Measurements from ENCODE around the gene CCND3.
"Not testable (repeated sequence)": the region's sequence is repeated elsewhere in the genome, so short reads cannot be mapped to it uniquely, and the experiment has no call there.

Gene CCND3

DNA sequence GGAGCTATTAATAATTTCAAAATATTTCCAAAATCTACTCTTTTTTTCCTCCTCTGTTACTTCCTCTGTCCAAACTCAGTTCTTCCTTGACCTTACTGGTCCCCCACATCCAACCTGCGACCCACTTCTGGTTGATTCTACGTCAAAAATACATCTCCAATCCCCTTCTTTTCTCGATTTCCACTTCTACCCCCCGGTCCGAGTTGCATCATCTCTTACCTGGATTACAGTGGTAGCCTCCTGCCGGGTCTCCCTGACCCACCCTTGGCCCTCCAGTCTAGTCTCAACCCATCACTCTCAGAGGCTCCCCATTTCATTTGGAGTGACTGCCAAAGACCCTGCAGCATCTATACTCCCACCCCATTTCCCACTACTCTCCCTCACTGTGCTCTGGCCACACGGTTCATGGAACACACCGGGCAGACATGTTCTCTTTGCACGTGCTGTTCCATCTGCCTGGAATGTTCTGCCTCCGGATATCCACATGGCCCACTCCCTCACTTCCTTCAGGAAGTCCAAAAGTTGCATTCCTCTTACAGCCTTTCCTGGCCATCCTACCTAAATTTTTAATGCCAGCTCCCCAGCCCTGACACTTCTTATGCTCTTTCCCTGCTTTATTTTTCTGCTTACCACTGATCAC is 6.1 kb upstream of the CCND3 start:
- DNase-seq (ENCODE audit: low read depth, low spot score): no peak

DNA sequence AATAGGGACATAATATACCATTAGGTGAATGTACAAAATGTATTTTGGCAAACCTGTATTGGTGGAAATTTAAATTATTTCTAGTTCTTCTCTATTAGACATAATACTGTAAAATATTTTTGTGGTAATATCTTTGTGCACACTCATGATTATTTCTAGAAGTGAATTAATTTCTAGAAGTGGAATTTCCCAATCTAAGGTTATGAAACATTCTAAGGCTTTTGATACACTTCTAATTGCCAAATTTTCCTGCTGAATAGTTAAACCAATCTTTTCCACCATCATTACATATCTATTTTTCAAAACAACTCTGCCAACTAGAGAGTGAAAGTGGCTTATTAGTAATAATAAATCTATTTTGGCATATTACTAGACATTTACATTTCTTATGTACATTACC is 1.8 kb upstream of the CCND3 start:
- DNase-seq (ENCODE audit: low read depth, low spot score): no peak

DNA sequence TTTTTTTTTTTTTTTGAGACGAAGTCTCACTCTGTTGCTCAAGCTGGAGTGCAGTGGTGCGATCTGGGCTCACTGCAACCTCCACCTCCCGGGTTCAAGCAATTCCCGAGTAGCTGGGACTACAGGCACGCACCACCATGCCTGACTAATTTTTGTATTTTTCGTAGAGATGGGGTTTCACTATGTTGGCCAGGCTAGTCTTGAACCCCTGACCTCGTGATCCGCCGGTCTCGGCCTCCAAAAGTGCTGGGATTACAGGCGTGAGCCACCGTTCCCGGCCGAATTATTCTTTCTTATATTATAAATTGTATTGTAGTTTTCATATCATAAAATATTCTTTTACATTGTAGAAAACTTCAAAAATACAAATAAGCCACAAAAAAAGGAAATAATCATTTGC is 1.3 kb upstream of the CCND3 start:
- not testable (repeated sequence) for DNase-seq (ENCODE audit: low read depth, low spot score)

DNA sequence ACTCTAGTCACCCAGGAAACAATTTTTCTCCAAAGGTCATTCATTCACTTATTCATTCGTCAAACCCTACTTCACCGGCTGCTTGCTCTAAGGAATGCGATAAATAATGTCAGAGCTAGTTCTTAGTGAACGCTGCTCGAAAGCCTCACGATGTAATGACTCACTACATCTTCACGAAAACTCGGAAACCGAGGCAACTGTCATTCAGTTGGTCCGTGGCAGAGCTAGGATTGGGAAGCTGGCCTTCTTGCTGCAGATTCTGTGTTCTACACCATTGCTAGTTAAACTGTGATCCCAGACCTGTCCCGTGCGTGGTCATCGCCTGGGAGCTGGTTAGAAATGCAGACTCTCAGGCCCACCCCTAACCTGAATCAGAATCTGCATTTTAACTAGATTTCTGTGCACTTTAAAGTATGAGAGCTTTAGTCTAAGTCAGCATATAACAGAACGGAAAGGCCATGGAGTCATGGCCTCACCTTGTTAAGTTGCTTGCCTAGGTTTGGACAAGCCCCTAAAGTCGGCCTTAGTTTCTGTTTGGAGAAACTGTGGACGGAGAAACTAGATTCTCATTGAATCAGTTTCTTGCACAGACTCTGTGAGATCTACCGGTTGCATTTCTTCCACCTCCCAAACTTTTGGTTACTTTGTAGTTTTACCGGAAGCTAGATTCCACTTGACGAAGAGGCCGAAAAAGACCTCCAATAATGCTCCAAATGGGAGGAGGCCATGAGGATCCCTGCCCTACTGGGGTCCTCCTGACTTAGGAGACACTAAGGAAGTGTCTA is 651 bp upstream of the CCND3 start:
- DNase-seq (ENCODE audit: low read depth, low spot score): no peak

DNA sequence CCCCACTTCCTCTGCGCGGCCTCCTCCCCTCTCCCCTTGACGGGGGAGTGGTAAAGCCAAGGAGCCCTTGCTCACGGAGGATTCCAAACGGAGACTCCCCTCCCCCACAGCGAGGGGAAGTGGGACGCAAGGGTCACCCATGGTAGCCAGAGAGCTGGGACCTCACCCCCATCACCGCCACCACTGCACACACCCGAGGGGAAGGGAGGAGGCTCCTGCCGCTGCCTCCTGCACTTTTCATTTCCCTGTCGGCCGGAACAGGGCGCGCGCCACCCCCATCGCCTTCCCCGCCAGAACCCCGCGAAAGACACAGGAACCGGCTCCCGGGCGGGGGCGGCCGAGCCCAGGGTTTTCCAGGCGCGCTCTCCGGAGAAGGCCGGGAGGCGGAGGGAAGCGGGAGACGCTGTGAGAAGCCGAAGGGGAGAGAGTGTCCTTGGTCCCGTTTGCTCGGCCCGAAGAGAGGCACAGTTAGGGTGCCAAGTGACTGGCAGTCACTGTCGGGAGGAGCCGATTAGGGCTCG is 789 bp downstream of the CCND3 start:
- no peak for DNase-seq (ENCODE audit: low read depth, low spot score)

DNA sequence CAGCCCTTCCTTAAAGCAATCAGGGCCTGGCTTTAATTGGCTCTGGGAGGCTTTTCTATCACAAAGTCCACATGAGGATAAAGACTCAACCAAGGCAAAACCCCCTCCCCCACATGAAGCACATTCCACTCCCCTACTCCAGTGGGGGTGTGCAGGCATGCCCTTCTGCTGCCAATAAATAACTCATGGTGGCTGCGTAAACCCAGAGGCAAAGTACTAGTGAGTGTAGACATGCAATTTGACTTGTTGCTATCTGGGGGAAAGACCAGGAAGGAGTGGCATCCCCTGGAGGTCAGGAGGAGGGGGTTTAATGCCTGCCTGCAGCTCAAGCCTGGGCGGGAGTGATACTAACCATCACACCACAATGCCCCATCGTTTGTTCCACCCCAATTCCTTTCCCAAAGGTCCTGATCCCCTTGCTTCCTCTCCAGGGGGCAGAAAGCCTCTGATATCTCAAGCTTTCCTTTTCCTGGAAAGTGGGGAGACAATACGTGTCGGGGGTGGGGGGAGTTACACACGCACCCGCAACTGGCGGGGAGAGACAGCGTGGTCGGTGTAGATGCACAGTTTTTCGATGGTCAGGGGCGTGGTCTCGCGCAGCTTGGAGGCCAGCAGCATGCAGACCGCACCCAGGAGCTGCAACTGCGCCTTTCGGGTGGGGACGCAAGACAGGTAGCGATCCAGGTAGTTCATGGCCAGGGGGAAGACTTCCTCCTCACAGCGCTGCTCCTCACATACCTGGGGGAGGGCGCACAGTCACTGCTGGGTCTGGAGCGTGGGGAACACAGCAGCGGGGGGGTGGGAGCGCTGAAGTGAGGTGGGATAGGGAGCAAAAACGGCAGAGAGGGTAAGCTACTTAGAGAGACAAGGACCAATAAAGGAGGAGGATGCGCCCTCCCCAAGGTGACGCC is 1.5 kb downstream of the CCND3 start:
- no peak for DNase-seq (ENCODE audit: low read depth, low spot score)

DNA sequence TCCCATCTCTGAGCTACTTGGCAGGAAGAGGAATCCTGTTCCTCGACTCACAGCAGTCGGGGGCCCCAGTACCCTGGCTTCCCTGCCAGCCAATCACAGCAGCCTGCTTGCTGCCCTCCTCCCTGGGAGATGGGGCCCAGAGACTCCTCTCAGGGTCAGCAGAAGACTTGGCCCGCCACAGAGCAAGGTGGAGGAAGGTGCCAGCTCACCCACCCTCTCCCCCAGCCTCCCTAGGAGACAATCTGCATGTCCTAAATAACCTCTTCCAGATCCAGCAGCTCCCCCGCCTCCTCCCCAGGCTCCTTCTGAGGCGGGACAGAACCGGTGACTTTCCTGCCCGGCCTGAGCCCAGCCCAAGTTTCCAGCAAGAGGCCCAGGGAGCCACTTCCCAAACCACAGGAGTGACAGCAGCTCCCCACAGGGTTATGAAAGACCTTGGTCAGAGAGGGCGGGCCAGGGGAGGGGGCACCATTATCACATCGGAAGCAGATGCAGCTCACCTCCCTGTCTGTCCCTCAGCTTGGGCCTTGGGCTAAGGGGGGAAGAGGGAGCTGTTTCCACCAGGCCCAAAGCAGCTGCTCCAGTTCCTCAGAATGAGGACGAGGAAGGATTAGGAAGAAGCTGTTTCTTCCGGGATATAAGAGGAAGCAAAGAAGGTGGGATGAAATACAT is 2.3 kb downstream of the CCND3 start:
- DNase-seq (ENCODE audit: low read depth, low spot score): no peak

DNA sequence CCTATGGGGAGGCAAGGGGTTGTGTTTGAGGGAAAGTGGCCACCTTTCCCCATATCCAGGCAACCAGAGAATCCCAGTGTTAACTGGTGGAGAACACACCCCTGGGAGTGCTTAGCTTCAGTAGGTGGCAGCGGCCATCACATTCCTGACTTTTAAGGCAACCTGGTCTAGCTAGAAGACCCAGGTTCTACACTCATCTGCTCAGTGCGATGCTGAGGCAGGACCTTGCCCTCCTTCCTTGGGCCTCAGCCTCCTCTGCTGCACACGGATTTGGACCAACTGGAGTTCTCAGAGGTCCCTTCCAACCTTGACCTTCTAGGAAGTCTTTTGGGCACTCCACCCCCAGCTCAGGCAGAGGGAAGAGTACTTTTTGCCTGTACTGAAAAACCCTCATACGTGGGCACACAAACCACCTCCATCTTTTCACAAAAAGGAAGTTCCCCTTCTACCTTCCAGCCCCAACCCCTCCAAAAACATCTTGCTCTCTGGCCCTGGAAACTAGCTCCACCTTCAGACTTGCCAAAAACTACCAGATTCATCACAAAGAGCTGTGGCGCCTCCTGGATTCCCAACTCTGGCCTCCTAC is 2.9 kb downstream of the CCND3 start:
- no peak for DNase-seq (ENCODE audit: low read depth, low spot score)

DNA sequence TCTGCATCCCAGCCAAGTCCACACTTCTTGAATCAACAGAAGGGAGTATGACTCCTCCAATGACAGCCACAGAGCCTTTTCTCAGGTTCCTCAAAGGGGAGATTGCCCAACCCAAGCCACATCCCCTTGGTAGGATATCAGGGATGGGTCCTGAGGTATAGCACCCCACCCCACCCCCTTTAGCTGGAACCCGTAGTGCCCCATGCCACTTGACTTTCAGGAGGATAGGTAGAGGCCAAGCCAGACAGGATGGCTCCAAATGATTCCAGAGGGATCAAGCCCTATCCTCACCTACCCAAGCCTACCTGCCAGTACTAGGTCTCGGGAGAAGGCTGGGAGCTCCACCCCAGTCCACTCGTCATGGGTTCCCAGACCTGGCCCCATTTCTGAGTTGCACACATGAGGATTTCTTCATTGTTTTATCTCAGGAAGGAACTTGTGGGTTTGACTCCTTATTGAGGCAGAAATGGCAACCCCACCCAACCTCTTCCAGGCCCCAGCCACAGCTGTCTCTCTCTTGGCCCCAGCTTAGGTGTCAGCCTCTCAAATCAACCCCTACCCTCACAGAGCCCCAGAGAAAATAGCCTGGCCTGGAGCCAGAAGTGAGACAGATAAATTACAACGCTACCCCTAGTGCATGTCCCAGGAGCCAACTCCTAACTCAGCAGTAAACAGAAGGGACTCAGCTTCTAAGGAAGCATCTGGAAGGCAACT is 3.6 kb downstream of the CCND3 start:
- no peak for DNase-seq (ENCODE audit: low read depth, low spot score)

DNA sequence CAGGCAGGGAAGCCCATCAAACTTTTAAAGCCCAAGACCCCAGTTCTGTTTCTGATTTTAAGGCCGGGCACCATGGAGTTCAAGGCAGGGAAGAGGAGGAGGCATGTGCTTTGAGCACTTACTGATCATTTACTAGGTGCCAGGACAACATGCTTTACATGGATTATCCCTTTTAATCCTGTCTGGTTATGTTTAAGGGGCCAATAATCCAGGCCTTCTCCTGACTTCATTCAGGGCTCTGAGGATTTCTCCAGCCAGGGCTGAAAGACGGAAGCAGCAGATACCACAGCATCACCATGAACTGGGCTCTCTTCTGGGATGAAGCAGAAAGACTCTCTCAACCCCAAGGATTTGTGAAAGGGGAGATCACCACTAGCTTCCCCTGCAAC is 4.1 kb downstream of the CCND3 start:
- DNase-seq (ENCODE audit: low read depth, low spot score): no peak

DNA sequence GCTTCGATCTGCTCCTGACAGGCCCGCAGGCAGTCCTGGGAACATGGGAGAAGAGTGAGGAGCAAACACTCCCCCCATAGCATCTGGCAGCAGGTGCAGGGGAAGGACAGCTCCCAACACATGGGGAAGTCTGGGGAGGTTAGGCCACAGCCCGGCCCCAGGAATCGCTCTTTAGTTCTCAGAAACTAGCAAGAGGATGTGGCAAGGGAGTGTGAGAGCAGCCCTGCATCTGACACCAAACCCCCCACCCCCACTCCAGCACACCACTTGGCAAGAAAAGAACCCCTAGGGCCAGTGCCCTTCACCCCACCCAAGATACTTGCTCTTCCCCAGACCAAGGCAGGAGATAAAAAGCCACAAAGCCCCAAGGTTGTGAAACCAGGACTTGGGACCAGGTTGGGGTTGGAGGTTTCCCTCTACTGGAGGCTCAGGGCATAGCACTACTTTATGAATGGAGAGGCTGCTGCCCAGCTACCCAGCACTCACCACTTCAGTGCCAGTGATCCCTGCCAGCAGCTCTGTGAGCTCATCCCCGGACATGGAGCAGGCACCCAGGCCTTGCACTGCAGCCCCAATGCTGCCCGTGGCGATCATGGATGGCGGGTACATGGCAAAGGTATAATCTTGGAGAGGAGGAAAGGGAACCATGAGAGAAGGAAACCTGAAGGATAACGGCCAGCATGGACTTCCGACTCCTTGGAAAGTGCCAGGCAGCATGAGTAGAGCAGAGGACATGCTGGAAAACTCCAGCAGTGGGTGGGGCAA is 5.4 kb downstream of the CCND3 start:
- DNase-seq (ENCODE audit: low read depth, low spot score): no peak

DNA sequence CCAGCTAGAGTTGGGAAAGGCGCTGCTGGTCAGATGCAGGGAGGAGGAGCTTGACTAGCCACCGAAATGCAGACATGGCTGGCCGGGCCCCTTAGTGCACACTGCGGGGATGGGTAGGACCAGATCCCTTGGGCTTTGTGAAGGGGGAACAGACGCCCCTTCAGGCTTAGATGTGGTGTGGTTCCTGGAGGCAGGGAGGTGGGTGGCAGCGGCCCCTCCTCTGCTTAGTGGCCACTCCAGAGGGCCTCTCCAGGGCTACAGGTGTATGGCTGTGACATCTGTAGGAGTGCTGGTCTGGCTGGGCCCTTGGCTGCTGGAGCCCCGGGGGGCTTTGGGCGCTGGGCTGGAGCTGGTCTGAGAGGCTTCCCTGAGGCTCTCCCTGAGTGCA is 5.9 kb downstream of the CCND3 start:
- DNase-seq (ENCODE audit: low read depth, low spot score): no peak

DNA sequence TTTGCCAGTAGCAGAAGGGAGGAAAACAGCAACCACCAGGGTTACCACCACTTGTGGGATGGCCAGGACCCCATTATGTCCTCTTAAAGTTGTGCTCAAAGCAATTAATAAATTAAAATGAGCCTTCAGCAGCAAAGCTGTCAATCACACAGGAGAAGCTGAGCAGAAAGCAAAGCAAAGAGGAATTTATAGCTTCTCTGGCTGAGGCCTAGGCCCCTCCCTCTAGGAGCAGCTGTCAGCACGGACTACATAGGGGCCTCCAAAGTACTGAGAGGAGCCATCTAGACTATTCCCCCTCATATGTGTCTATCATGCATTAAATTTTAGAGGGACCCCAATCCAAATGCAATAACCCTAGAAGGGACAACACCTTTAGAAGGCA is 6.4 kb downstream of the CCND3 start:
- DNase-seq (ENCODE audit: low read depth, low spot score): no peak

DNA sequence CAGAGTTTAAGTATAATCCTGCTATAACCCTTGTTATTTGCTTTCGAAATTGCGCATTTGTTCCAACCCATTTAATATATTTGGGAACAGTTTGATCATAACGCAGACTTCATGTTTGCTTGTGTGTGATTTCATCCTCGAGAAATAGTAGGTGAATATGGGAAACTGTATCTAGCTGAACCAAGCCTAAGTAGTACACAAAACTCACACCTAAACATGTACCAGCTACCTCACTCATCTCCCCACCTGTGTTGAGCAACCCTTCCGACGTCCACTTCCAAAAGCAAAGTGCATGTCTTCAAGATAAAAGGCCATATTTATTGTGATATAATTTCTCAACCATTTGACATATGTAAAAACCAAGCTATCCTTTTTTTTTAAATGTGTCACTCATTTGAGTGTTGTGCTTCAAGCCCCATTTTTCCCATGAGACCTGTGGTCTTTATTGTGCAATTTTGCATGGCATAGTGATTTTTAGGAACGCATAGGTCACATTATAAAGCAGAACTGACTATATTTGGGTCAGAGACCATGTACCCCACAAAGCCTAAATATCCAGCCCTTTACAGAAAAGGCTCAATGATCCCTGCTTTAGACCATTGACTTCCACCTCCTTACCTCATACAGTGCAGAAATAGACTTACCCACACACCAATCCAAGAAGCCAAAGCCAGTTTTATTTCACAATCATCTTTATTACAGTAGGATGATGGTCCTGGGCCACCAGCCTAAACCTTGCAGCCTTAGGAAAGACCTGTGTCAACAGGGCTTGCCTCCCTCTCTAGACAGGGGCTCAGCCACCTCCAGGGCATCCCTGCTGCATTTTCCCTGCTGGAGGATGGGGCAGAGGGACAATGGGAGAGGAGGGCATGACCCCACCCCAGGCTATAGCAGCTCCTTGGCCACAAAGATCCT is 7.1 kb downstream of the CCND3 start:
- no peak for DNase-seq (ENCODE audit: low read depth, low spot score)

DNA sequence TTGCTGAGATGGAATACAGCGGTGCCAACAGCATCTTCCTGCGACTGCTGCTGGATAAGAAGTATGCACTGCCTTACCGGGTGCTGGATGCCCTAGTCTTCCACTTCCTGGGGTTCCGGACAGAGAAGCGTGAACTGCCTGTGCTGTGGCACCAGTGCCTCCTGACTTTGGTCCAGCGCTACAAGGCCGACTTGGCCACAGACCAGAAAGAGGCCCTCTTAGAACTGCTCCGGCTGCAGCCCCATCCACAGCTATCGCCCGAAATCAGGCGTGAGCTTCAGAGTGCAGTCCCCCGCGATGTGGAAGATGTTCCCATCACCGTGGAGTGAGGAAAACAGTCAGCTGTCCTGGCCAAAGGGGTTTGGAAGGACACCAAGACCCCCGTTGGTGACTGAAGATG is 9.2 kb downstream of the CCND3 start:
- no peak for DNase-seq (ENCODE audit: low read depth, low spot score)

DNA sequence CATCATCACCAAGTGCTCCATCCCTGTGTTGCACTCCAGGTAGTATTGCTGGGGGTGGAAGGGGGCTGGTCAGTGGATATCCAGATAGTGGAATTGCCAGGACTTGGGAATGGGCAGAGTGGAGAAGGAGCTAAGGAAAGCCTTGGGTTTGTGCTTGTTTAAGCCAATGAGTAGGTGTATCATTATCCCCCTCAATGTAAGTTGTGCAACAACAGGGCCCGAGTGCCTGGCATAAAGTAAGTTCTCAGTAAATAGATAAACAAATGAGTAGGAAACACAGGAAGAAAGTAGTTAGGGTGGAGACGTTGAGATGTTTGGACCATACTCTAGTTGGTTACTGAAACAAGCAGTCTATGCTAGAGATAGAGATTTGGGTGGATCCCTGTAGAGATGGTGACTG is 9.8 kb downstream of the CCND3 start:
- no peak for DNase-seq (ENCODE audit: low read depth, low spot score)

DNA sequence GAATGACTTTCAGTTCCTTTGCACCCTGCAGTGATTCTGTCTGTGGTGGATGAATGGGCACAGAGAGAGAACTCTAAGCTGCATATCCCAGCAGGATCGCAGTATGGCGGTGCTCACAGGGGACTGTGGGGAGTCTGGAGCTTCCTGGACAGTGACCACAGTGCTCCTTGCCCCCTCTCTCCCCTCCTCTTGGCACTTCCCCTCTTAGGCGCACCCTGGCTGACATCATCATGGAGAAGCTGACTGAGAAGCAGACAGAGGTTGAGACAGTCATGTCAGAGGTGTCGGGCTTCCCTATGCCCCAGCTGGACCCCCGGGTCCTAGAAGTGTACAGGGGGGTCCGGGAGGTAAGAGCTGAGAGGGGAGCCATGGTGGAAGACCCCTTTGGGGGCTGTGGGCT is 11.7 kb downstream of the CCND3 start:
- DNase-seq (ENCODE audit: low read depth, low spot score): no peak

DNA sequence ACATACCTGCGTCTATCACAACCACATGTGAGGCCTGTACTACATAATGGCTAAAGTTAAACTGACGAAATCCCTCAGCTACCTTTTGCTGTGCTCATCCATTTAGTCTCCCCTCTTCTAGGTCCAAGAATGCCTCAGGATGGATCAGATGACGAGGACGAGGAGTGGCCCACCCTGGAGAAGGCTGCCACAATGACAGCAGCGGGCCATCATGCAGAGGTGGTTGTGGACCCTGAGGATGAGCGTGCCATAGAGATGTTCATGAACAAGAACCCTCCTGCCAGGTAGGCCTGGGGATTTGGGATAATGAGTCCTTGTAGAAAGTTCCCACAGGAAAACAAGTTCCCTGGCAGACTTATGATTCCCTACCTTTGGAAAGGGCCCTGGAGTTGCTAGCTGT is 14.4 kb downstream of the CCND3 start:
- DNase-seq (ENCODE audit: low read depth, low spot score): no peak

DNA sequence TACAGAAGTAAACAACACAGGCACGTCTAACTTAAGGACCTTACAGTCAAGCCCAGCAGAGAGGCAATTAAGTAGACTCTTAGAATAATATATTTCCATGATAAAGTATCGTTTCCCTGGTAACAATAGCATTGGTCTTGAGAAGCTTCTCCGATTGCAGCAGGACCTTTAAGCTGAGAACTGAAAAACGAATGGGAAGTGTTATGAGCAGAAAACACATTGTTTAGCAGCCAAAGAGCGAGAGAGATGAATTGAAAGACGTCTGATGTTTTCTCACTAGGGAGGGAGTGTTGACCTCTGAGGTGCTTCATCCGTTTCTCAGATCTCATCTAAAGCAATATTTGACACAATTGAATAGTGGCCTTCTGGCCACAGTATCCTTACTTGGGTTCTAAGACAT is 19.5 kb downstream of the CCND3 start:
- no peak for DNase-seq (ENCODE audit: low read depth, low spot score)
